ENCODE measurements around the gene CFAP90.

- TF ChIP-seq POLR2A (IDR thresholded peaks at IDR 0.05; ENCODE audit: low read depth, low read length): no peak
- no peak for TF ChIP-seq POLR2AphosphoS5 (IDR thresholded peaks at IDR 0.05; ENCODE audit: low read depth, low read length)
- no peak for TF ChIP-seq SPI1 (IDR thresholded peaks at IDR 0.05; ENCODE audit: low read depth, low read length)
- TF ChIP-seq TAF1 (IDR thresholded peaks at IDR 0.05; ENCODE audit: low read depth, low read length): no peak
- TF ChIP-seq PAX5 (IDR thresholded peaks at IDR 0.05; ENCODE audit: insufficient read depth, low read length, severe bottlenecking): no peak
Observed at GRCh38 chr5:7869474-7870136, 18.7 kb upstream of the CFAP90 start.
